NCI-H128 (cell line): ENCODE results near the gene DNAH14.

Experiments used
- DNase-seq: peaks from one replicate; lab custom pipeline; 2025; ENCODE audit not compliant: unreplicated experiment; lab: John Stamatoyannopoulos, UW

The DNAH14 gene

DNA sequence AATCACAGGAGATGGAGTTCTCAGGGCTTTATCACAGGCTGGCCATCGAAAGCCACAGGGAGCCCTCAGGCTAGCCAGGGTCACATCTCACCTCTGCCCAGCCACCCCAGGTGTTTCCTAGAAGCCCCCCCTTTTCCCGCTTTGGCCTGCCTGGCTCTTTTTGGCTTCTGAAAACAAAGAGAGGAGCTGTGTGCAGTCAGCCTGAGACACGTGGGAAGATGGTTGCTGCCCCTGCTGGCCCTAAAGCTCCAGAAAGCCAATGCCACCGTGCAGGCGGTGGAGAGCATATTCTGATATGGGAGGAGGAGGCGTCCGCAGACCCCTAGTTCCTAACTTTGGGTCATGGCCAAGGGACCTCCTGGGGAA is 517.1 kb downstream of the DNAH14 start:
- no peak for DNase-seq

DNA sequence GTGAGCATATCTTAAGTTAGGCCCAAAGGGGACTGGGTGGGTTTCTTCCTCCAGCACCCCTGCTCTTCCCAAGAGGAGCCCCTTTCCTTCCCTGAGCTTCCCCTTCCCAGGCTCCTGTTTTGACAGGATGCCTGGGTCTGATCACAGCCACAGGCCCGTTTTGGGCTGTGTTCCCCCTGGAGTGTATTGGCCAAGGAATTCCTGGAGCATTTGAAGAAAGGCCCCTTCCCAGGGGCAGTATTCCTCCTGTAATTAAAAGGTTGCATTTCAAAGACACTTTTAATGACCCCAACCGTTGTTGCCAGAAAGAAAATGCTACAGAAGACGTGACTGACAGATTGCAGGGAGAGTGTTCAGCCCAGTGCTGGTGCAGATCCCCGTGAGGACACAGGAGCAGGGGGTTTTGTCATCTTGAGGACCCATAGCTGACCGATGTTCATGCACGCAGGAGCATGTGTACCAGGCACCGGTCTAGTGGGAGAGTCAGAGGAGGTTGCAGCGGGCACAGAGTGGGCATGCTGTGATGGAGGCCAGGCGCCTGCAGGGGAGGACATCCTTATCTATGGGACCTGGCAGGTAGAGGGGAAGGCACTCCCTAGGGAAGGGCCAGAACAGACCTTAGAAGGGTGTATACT is 517.6 kb downstream of the DNAH14 start:
- DNase-seq: no peak

DNA sequence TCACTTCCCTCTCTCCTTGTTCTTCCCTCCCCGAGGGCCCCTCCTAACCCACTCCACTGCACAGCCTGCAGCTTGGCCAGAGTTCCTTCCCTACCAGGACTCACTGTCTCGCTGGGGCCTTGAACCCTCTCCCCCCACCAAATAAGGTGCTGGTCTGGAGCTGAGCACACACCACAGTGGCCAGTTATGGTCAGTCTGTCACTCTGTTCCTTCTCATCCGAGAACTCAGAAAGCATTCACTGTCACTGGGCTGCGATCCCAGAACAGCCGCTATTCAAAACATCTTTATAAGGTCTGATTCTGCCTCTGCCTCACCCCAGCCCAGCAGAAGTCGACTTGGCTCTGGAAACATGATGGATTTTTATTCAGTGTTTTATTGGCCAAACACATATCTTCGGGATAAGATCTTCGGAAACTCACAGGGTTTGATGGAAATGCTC is 518.2 kb downstream of the DNAH14 start:
- no peak for DNase-seq

DNA sequence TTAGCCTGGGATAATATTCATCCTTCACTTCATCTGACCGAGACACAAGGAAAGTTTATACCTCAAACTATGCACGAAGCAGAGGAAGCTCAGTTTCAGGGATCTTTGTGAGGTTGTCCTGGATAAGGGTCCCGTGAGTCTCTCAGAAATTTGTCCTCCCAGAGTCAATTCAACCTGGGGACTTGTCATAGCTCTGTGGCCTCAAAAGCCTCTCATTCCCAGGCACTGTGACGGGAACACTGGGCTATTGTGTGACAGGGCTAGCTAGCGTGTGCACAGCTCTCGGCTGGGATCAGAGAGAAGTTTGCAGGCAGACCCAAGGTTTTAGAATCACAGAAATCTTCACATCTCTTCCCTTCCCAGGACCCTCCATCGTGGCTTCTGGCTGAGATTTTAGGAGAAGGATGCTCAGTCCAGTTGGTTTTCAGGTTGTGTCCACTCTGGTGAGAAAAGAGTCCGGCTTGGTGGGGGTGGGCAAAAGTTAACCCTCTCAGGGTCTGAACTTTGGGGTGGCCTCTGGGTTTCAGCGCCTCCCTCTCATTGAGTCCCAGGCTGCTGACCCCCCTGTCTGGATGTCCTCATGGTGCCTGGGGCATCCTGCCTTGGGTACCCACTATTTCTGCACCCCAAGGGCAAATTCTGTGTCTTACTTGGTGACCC is 518.8 kb downstream of the DNAH14 start:
- no peak for DNase-seq
